ENCODE measurements around the gene LRR1.

LRR1 gene

DNA sequence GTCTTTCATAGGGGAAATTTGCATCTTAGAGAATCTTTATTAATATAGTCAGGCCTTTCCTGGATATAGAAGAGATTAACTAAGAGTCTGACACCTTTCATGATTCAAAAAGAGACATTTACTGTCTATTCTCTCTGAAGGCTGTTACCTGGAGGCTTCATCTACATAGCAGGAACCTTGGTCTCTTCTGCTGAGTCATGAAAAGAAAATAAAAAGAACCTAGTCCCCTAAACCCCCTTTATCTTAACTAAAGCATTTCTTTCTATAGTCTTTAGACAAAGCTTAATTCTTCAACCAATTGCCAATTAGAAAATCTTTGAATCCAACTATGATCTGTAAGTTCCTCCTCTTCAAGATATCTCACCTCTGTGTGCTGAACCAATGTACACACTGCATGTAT is 45.6 kb upstream of the LRR1 start:
- no peak for DNase-seq
- no peak overlapping the region for H3K4me3 ChIP-seq (ENCODE audit: low read depth, low read length)

GRCh38 chr14:49553892-49554291 is 44.8 kb upstream of the LRR1 start:
- DNase-seq = no peak
- TF ChIP-seq, protein P1, sequence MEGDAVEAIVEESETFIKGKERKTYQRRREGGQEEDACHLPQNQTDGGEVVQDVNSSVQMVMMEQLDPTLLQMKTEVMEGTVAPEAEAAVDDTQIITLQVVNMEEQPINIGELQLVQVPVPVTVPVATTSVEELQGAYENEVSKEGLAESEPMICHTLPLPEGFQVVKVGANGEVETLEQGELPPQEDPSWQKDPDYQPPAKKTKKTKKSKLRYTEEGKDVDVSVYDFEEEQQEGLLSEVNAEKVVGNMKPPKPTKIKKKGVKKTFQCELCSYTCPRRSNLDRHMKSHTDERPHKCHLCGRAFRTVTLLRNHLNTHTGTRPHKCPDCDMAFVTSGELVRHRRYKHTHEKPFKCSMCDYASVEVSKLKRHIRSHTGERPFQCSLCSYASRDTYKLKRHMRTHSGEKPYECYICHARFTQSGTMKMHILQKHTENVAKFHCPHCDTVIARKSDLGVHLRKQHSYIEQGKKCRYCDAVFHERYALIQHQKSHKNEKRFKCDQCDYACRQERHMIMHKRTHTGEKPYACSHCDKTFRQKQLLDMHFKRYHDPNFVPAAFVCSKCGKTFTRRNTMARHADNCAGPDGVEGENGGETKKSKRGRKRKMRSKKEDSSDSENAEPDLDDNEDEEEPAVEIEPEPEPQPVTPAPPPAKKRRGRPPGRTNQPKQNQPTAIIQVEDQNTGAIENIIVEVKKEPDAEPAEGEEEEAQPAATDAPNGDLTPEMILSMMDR (IDR thresholded peaks at IDR 0.05; ENCODE audit: low read depth, low read length) = no peak
- H3K36me3 ChIP-seq = no peaks in the 10 kb centered on the region
- H3K9me3 ChIP-seq = no peaks in the 10 kb centered on the region
- H3K27me3 ChIP-seq = no peaks in the 10 kb centered on the region
- no peak overlapping the region for H3K4me3 ChIP-seq (ENCODE audit: low read depth, low read length)
- H3K4me1 ChIP-seq = peaks cover 5% of the 10 kb centered on the region

More for the DNA sequence above, 45.6 kb upstream of the LRR1 start:
- H3K27me3 ChIP-seq = no peaks in the 10 kb centered on the region
- no peaks in the 10 kb centered on the region for H3K36me3 ChIP-seq
- peaks cover 5% of the 10 kb centered on the region for H3K4me1 ChIP-seq
- TF ChIP-seq, protein P1 (IDR thresholded peaks at IDR 0.05; ENCODE audit: low read depth, low read length) = no peak
- H3K9me3 ChIP-seq = no peaks in the 10 kb centered on the region

DNA sequence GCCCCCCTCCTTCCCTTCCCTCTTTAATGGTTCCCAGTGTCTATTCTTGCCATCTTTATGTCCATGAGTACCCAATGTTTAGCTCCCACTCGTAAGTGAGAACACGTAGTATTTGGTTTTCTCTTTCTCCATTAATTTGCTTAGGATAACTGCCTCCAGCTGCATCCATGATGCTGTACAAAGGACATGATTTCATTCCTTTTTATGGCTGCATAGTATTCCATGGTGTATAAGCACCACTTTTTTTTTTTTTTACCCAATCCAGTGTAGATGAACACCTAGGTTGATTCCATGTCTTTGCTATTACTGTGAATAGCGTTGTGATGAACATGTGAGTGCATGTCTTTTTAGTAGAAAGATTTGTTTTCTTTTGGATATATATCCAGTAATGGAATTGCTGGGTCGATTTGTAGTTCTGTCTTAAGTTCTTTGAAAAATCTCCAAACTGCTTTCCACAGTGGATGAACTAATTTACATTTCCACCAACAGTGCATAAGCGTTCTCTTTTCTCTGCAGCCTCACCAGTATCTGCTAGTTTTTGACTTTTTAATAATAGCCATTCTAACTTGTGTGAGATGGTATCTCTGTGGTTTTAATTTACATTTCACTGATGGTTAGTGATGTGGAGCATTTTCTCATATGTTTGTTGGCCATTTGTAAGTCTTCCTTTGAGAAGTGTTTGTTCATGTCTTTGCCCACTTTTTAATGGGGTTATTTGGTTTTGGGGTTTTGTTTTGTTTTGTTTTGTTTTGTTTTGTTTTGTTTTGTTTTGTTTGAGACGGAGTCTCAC is 38.6 kb upstream of the LRR1 start:
- Histone ChIP-seq H3K4me3 (ENCODE audit: low read depth, low read length) (no peak overlapping the region), H3K9me3 (no peaks in the 10 kb centered on the region), H3K27me3 (no peaks in the 10 kb centered on the region), H3K36me3 (no peaks in the 10 kb centered on the region), H3K4me1 (no peaks in the 10 kb centered on the region)
- DNase-seq = no peak
- TF ChIP-seq, protein P1 (IDR thresholded peaks at IDR 0.05; ENCODE audit: low read depth, low read length) = no peak

DNA sequence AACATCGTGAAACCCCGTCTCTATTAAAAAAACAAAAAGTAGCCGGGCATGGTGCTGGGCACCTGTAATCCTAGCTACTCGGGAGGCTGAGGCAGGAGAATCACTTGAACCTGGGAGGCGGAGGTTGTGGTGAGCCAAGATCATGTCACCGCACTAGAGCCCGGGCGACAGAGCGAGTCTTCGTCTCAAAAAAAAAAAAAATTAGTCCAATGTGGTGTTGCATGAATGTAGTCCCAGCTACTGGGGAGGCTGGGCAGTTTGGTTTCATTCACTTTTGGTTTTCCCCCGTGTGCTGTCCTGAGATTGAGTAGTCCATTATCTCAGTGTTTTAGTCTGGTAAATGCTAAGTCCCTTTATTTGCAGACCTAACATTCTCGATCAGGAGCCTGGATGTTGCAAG is 32.0 kb upstream of the LRR1 start:
- TF ChIP-seq, protein P1 (IDR thresholded peaks at IDR 0.05; ENCODE audit: low read depth, low read length) = no peak

GRCh38 chr14:49569281-49569680 is 29.5 kb upstream of the LRR1 start:
- Histone ChIP-seq H3K36me3 (peaks cover 30% of the 10 kb centered on the region), H3K9me3 (no peaks in the 10 kb centered on the region), H3K4me3 (ENCODE audit: low read depth, low read length) (no peak overlapping the region), H3K27me3 (no peaks in the 10 kb centered on the region), H3K4me1 (no peaks in the 10 kb centered on the region)
- TF ChIP-seq, protein P1 (IDR thresholded peaks at IDR 0.05; ENCODE audit: low read depth, low read length) = no peak
- DNase-seq = no peak

More for the DNA sequence above, 32.0 kb upstream of the LRR1 start:
- Histone ChIP-seq H3K4me3 (ENCODE audit: low read depth, low read length) (no peak overlapping the region), H3K36me3 (peaks cover 10% of the 10 kb centered on the region), H3K27me3 (no peaks in the 10 kb centered on the region), H3K9me3 (no peaks in the 10 kb centered on the region), H3K4me1 (no peaks in the 10 kb centered on the region)
- no peak for DNase-seq

DNA sequence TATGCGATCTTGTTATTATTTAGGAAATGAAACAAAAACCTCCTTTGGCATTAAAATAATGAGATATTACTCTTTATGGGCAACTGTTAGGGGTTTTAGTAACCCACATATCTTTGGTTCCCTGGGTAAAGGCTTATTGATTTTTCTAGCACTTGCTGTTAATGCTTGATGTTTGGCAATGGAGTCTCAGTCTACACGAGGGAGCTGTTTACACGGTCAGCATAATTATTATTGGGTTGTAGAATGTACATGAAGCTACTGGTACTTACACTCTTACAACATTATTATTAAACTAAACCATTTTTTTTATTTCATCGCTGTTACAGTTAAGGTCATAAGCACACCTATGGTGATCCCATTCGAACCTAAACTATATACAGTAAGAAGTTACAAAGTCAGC is 24.7 kb upstream of the LRR1 start:
- Histone ChIP-seq H3K4me1 (peaks cover 3% of the 10 kb centered on the region), H3K9me3 (no peaks in the 10 kb centered on the region), H3K36me3 (peaks cover 73% of the 10 kb centered on the region), H3K27me3 (no peaks in the 10 kb centered on the region), H3K4me3 (ENCODE audit: low read depth, low read length) (no peak overlapping the region)
- DNase-seq = no peak
- TF ChIP-seq, protein P1 (IDR thresholded peaks at IDR 0.05; ENCODE audit: low read depth, low read length) = no peak
